ENCODE measurements around the gene PLBD1. TPM values are rescaled to one million over a fixed set of nuclear protein-coding genes. Genes with fewer than 3 reads are reported as not detected.
A peak's percentile ranks its signal among the peaks of the same experiment; 100 is the strongest.

PLBD1 gene
- total RNA-seq, 6 donors from 2014 or later = 17.8 to 69.2 (median 36.5) TPM

GRCh38 chr12:14601692-14602478, 34.2 kb upstream of the PLBD1 start:
- Histone ChIP-seq H3K27ac (no peak overlapping the region), H3K9me3 (peaks cover 8 to 20% (median 20%) of the 10 kb centered on the region in 4 donors), H3K36me3 (no peaks in the 10 kb centered on the region), H3K4me1 (no peaks in the 10 kb centered on the region), H3K27me3 (no peaks in the 10 kb centered on the region), H3K4me3 (no peak overlapping the region)
- DNase-seq = no peak
- ATAC-seq (ENCODE audit: low FRiP score in 2 of 2) = no peak
- TF ChIP-seq POLR2AphosphoS5 (IDR thresholded peaks at IDR 0.05) = no peak
- TF ChIP-seq CTCF (IDR thresholded peaks at IDR 0.05) = no peak
- no peak for TF ChIP-seq EP300 (IDR thresholded peaks at IDR 0.05)
- TF ChIP-seq POLR2A (IDR thresholded peaks at IDR 0.05) = no peak
- WGBS, 2 donors = 77 to 78% methylated on average over 4 of the region's 4 CpGs

GRCh38 chr12:14597480-14597879, 29.8 kb upstream of the PLBD1 start:
- DNase-seq (no peak), ATAC-seq (ENCODE audit: low FRiP score in 2 of 2) (no peak)
- TF ChIP-seq POLR2A (IDR thresholded peaks at IDR 0.05) (no peak), EP300 (IDR thresholded peaks at IDR 0.05) (no peak), CTCF (IDR thresholded peaks at IDR 0.05) (no peak), POLR2AphosphoS5 (IDR thresholded peaks at IDR 0.05) (no peak)
- H3K27ac ChIP-seq = no peak overlapping the region
- H3K4me1 ChIP-seq = no peaks in the 10 kb centered on the region
- H3K27me3 ChIP-seq = no peaks in the 10 kb centered on the region
- no peaks in the 10 kb centered on the region for H3K9me3 ChIP-seq
- WGBS, 2 donors = 89 to 93% methylated on average over 3 of the region's 3 CpGs
- no peak overlapping the region for H3K4me3 ChIP-seq
- no peaks in the 10 kb centered on the region for H3K36me3 ChIP-seq

- Histone ChIP-seq H3K36me3 (no peaks in the 10 kb centered on the region), H3K27me3 (no peaks in the 10 kb centered on the region), H3K9me3 (no peaks in the 10 kb centered on the region), H3K27ac (no peak overlapping the region), H3K4me3 (no peak overlapping the region), H3K4me1 (no peaks in the 10 kb centered on the region)
- no peak for TF ChIP-seq POLR2A (IDR thresholded peaks at IDR 0.05)
- TF ChIP-seq EP300 (IDR thresholded peaks at IDR 0.05) = no peak
- no peak for TF ChIP-seq CTCF (IDR thresholded peaks at IDR 0.05)
- no peak for TF ChIP-seq POLR2AphosphoS5 (IDR thresholded peaks at IDR 0.05)
- 59 to 72% methylated on average over 1 of the region's 1 CpG for WGBS, 2 donors
- ATAC-seq (ENCODE audit: low FRiP score in 2 of 2) (no peak), DNase-seq (no peak)
Observed at GRCh38 chr12:14591719-14592118, 24.0 kb upstream of the PLBD1 start.

- H3K9me3 ChIP-seq = no peaks in the 10 kb centered on the region
- WGBS, 2 donors = 85 to 92% methylated on average over 3 to 18 of the region's 18 CpGs
- H3K4me1 ChIP-seq = no peaks in the 10 kb centered on the region
- no peaks in the 10 kb centered on the region for H3K27me3 ChIP-seq
- H3K36me3 ChIP-seq = no peaks in the 10 kb centered on the region
- no peak overlapping the region for H3K4me3 ChIP-seq
- TF ChIP-seq POLR2A (IDR thresholded peaks at IDR 0.05) (no peak), POLR2AphosphoS5 (IDR thresholded peaks at IDR 0.05) (no peak), CTCF (IDR thresholded peaks at IDR 0.05) (no peak), EP300 (IDR thresholded peaks at IDR 0.05) (no peak)
- ATAC-seq (ENCODE audit: low FRiP score in 2 of 2) (no peak), DNase-seq (peak in 1 of 2 donors; percentile 53)
- no peak overlapping the region for H3K27ac ChIP-seq
Observed at GRCh38 chr12:14589169-14590004, 21.7 kb upstream of the PLBD1 start.

Measured in upper lobe of left lung (tissue), 6 donors.